SU-DHL-6 (cell line): Measurements from ENCODE around the gene OPA1.

ENCODE experiments used
- CTCF ChIP-seq: fragments of 200-600 bp; sonication (generic); IDR thresholded peaks from one replicate; pipeline ENCODE4 v1.5.1; 2017; ENCODE audit warnings: antibody characterized with exemption, mild to moderate bottlenecking, low read length, moderate library complexity; ENCODE audit not compliant: insufficient read depth, poor library complexity, severe bottlenecking
- EZH2phosphoT487 ChIP-seq: fragments of 200-600 bp; sonication (generic), shearing (Covaris generic); conservative IDR thresholded peaks from 2 replicates; pipeline ENCODE4 v1.6.1; 2018; ENCODE audit warnings: mild to moderate bottlenecking, antibody characterized with exemption, low read length, moderate library complexity, mixed read lengths

GRCh38 chr3:193656445-193656844 is 63.4 kb downstream of the OPA1 start:
- TF ChIP-seq CTCF (no peak), EZH2phosphoT487 (no peak)
